ENCODE measurements around the gene RAB40B.

RAB40B gene

DNA sequence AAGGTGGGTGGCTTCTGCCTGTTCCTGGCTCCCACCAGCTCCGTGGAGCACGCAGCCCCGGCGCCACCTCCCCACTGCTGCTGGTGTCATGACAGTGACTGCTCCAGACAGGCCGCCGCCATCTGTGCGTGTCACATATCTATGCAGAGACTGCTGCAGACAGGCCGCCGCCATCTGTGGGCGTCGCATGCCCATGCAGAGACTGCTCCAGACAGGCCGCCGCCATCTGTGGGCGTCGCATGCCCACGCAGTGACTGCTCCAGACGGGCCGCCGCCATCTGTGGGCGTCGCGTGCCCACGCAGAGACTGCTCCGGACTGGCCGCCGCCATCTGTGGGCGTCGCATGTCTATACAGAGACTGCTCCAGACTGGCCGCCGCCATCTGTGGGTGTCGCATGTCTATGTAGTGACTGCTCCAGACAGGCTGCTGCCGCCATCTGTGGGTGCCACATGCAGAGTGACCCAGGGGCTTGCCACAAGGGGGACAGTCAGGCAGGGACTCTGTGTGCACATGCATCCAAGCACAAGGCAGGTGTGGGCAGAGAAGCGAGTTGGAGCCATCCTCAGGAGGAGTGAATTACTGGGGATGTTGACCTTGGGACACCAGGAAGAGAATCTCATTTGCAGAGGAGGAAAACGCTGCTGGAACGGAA is 14.7 kb upstream of the RAB40B start:
- no peak for DNase-seq

DNA sequence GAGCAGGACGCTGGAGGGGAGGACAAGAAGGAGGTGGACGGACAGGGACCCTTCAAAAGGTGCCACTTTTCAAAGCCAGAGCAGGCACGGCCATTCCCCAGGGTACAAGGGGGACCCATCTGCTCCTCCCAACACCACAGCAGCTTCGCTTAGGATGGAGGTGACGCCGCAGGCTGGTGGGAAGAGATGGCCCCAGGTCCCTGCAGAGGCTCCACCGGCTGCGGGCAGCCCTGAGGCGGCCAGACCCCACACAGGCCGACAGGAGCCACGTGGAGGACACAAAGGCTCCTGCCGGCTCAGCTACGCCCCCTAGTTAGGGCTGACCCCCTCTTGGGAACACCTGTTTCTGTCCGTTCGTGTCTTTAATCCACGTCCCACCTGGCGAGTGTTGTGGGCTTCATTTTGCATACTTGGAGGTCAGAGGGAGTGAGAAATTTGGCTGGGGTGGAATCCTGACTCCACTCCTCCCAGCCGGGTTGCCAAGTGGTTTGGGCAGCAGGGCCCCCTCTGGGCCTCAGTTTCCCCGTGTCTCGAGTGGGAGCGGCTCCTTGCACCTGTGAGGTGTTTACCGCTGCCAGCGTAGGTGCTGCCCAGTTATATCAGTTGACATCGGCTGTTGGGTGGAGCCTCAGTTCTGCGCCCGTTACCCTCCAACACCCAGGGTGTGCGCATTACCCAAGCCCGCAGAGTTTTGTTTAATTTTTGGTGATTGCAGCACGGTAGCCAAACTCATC is 12.2 kb upstream of the RAB40B start:
- DNase-seq, result no peak

DNA sequence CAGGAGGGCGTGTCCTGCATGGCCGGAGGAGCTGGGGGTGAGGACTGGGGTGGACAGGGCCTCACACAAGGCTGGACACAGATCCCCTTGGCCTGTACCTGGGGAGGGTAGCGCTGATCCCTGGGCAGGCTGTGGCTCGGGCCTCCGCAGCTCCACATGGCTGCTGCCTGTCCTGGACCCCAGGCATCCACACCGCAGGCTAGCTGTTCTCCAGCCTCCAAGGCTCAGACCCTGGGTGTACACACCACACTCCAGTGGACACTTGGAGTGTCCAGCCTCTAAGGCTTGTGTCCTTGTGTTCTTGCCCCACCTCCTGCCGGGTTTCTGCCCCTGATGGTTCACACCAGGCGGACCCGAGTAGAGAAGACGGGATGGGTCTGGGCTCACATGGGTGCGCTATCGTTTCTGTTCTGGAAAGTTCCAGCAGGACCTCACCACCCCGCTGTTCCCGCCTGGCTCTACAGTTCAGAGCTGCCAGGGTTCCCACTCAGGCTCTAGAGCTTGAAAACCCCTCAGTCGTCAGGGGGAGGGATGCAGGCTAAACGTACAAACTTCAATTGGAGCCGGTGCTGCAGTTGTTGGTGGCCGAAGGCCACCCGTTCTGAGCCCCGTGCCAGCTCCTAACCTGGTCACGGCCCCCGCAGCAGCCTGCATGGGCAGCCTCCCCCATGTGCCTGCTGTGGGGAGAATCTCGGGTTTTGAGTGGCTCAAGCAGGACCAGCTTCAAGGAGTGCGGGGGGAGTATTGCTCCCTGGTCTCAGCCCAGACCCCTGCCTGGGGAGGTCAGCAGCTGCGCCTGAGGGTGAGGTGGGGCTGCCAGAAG is 11.4 kb upstream of the RAB40B start:
- no peak for DNase-seq

DNA sequence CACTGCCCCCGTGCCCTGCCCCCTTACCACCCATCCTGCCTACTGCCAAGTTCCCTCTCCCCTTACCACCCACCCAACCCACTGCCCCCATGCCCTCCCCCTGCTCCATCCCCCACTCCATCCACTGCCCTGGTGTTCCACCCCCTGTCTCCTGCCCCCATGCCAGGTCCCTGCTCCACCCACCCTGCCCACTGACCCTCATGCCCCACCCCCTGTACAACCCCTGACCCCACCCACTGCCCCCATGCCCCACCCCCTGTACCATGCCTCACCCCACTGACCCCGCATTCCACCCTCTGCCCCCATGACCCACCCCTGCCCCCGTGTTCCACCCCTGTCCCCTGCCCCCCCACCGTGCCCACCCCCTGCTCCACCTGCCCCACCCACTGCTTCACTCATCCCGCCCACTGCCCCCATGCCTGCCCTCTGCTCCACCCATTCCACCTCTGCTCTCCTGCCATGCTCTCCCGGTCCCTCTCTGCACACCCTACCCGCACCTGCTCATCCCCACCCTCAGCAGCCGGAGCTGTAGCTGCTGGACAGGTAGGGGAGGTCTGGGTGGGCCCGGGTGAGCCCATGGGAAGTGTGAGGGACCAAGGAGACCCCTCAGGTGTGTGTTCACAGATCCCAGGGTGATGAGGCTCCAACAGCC is 10.7 kb upstream of the RAB40B start:
- DNase-seq, result no peak

DNA sequence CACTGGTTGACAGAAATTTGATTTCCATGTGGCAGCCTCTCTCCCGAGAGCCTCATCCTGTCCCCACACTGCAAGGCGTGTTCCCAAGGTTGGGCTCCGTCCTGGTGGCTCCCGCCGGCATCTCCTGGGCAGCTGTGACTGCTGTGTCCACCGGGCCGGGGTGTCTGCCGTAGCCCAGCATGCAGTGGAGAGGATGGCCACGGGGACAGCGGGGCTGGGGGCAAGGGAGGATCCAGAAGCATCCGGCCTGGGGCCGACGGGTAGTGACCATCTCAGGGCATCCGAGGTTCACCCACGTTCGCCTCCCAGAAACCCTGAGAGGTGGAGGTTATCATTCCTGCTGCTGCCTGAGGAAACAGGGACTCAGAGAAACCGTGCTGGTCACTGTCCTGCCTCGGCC is 7.3 kb upstream of the RAB40B start:
- no peak for DNase-seq

DNA sequence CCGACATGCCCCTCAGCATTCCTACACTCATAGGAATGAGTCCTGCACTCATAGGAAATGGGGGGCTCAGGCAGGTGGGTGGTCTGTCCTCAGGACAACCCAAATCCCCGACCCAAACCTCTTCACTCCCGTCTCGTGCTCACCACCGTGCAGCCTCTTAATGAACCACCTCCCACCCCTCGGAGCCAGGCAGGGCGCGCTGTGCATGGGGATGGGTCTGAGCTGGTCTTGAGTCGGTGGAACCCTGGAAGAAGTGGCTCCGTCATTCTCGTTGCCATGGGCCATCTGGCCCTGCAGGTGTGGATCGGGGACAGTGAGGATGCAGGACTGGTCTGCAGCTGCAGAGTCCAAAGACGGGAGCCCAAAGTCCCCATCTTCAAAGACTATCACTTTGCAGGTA is 6.4 kb upstream of the RAB40B start:
- DNase-seq, result no peak

DNA sequence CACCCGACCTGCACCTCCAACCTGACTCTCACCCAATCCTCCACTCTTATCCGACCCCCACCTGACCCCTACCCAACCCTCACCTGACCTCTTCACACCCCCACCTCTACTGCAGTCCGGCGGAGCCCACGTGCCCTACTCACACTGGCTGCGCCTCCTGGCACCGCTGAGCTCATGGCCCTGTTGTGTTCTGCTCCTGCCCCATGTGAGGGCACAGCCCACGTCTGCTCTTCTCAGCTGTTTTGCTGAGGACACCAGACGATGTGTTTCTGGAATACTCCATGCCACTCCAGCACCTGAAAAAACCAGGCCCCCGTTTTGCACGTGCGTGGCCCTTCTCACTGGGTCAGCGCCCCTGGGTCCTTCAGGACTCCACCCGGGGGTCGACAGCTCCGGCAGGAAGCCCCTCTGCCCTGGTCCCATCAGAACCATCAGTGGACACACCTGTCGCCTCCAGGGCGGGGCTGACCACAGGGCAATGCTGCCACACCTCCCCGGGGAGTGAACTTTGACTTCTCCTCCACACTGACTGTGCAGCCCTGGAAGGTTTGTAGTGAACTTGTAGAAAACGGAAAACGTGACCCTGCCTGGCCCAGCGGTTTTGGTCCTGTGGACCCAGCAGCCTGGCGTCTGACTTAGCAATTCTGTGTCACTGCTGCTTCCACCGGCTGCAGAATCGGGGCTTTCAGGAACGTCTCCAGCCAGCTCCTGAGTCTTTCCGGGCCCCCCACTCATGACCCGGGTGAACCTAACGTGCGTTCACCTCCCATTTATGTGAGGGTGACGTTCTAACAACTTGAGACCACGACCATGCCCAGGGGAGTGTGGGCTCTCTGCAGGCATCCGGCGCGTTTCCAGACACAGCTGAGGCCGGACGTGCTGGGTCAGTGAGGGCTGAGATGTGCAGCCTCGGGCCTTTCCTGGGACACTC is 5.7 kb upstream of the RAB40B start:
- no peak for DNase-seq

DNA sequence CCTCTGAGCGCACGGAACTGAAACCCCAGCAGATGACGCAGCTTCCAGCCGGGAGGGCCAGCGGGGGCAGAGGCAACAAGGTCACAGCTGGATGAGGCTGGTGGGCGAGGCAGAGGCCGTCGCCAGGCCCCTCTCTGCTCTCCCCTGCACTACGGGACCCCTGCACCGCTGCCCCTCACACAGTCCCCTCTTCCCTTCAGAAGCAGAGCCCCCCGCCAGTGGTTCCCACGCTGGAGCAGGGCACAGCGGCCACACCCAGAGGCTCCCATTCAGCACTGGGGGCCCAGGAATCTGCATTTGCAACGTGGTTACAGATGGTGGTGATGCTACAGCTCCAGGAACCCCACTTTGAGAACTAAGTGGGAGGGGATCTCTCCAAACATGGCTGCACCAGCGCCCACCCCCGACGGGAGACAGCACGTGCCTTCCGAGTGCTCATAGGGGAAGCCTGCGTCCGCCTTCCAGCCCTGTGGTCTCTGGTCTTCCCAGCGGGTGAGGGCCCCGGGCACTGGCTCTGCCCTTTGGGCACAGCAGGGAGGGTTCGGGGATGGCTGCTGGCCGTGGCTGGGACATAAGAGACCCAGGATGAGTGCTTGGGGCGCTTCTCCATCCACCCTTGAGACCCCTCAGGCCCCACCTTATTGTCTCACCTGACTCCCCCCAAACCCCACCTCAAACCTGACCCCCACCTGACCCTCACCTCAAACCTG is 4.7 kb upstream of the RAB40B start:
- DNase-seq, result no peak

DNA sequence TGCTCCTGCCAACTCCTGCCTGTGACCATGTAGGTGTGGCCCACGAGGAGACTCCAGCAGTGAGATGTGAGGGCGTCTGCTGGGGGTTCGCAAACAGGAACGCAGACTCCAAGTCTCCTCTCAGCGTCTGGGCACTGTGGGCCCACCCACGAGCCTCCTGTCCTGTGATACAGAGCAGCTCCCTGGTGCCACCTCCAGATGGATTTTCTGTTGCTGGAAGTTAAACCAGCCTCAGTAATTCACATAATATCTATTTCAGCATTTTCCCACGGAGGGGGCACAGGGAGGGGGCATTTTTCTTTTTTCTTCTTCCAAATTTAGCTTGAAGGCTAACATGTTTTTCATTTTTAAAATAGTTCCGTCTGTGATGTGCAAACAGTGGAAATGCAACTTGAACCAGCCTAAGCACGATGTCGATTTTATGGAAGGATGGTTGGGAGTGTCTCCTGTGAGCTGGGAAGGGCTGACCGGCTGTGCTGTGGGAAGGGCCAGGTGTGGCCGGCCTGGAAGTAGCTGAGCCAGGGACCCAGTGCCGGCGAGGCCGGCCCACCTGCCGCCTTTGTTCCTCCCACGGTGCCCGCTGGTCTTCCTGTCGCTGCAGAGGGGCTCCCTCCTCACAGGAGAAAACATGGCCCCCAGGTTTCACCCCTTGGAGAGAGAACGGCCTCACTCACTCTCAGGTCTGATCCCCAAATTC is 3.9 kb upstream of the RAB40B start:
- DNase-seq, result no peak

DNA sequence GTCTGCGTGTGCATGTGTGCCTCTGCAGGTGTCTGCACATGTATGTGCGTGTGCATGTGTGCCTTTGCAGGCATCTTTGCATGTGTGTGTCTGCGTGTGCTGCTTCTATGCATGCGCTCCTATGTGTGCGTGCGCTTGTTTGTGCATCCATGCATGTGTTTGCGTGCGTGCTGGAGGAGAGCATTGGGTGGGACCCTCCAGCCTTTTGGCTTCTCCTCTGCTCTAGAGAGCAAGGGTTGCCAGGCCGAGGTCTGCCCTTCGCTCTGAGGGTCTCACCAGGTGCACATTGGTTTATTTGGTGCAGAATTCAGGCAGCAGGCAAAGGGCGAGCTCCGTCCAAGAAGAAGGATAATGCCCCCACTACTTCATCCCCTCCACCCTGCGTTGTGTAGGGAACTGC is 1.1 kb upstream of the RAB40B start:
- DNase-seq, result no peak

DNA sequence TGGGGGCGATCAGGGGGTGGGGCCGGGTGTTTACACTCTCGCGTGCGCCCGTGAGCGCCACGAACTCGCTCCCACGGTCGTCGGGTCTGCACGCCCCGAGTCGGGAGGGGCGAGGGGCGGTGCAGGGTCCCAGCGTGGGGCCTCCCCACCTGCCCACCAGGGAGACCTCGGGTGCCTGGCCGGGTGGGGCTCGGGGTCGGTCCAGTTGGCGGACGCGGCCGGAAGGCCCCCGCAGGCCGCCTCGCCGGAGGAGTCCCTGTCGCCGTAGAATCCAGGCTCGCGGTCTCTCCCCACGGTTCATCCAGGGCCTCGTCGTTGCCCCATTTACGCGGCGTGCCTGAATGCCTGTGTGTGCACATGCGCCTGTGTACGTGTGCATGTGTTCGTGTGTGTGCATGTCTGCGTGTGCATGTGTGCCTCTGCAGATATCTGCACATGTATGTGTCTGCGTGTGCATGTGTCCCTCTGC is 510 bp upstream of the RAB40B start:
- DNase-seq, result no peak

DNA sequence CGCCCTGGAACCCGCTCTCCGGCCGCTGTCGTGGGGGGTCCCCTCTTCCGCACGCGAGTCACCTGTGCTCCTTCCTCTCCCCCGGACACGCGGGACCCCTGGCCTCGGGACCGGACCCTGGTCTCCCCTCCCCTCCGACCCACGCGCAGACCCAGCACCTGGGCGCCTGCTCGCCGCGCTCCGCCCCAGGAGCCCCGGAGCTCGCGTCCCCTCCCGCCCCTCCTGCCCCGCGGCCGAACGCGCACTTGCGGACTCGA is 762 bp downstream of the RAB40B start:
- DNase-seq, result no peak

DNA sequence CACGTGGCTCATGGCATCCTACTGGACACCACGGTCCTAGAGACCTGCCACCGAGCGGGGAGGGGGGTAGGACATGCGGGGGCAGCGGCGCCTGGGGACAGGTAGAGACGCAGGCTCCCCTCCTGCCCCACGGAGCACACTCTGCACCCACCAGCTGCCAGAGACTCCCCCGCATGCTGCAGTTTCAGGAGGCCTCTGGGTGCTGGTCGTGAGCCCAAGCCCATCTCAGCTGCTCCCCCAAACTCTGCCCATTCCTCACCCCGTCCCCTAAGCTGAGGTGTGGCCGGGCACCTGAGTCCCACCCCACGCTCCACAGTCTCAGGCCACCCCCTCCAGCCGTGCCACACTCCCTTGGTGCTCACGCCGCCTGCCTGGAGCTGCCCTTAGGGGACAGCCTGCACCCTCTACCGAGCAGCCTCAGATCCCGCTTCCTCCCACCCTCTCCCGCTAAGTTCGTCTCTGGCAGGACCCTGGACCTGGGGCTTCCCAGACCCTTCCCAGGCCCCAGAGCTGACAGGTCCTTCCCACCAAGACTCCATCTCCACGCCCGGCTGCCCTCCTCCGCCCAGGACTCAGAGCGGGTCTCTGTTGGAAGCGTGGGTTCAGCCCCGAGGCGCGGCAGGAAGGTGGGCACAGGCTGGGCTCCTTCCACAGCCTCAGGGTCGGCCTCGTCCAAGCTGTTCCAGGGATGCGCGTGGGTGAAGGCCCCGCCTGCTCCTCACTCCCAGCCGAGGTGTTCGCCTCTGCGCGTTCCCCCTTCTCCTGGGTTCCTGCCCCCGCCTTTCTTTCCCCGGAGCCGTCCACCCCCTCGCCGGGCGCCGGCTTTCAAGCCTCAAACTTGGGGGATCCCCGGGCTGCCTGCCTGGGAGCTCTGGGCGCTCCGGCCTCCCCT is 1.3 kb downstream of the RAB40B start:
- DNase-seq, result no peak

DNA sequence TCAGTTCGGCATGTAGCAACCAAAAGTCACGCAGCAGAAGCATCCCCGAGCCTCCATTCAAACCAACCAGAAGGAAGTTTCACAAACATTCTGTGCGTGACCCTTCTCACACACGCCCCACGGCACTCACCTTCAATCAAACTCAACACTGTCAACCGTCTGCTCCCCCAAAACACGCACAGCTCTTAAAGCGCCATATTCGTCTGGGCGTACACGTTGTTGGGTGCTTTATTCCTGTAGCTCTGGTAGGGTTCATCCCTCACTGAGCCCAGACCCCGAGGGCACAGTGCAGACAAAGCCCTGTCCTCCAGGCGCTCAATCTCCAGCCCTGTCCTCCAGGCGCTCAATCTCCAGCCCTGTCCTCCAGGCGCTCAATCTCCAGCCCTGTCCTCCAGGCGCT is 2.2 kb downstream of the RAB40B start:
- DNase-seq, result no peak

DNA sequence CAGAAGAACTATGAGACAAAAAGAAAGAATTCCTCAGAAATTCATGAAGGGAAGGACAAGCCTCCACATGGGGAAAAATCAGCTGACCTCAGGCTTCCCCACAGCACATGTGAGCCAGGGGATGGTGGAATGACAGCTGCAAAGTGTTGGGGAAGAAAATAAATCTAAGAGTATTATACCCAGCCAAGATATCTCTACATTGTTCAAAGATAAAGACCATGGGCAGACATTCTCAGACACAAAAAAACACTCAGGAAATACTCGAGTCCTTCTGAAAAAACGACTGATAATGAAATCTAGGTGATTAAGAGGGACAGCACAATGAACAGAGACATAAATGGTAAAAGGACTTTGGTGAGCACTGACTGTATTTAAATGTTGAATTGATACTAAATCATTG is 3.9 kb downstream of the RAB40B start:
- DNase-seq, result no peak

DNA sequence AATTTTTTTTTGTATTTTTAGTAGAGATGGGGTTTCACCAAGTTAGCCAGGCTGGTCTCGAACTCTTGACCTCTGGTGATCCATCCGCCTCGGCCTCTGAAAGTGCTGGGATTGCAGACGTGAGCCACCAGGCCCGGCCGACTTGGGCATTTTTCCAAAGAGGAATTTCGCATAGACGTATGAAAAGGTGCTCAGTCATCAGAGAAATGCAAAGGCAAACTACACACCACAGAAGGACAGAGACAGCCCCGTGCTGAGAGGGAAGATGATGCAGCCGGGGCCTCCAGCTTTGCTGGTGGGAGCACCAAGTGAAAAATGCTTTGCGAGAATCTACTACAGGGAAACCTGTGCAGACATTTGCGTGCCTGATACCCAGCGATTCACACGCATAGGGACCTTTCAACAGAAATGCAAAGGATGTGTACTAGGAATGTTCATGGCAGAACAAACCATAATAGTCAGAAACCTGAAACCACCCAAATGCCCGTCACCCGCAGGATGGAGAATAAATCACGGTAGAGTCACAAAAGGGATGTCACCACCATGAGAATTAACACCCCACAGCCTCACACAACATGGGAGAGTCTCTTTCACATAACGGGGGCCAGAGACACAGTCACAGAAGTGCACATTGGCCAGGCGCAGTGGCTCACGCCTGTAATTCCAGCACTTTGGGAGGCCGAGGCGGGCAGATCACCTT is 5.2 kb downstream of the RAB40B start:
- no peak for DNase-seq

DNA sequence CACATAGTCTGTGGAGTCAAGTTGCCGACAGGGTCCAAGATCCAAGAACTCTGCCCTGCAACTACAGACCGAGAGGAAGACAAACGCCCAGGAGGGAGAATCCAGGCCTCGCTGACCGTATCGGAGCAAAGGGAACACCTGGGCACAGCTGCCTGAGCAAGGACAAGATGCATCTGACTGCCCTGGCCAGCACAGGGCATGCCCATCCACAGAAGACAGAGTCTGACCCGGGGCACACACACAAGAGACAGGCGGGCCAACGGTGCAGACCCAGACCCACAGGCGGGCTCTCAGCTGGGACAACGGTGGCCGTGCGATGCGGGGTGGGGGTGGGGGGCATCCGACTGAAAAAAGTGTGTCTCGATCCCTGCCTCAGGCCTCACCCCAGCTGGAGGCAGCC is 6.2 kb downstream of the RAB40B start:
- no peak for DNase-seq

DNA sequence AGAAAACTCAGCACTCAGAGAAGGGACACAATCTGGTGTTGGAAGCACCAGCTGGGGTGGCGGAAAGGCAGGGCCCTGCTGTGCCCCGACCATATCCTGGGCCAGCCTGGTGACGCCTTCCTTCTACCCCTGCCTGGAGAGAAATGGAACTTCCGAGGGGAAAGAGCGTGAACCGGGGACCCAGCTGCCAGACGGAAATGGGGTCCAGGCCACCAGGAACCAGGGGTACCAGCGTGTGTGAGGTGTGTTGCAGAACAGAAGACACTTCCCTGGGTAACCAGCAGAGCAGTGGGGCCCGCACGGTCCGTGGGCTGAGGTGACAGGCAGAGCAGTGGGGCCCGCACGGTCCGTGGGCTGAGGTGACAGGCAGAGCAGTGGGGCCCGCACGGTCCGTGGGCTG is 6.8 kb downstream of the RAB40B start:
- no peak for DNase-seq

DNA sequence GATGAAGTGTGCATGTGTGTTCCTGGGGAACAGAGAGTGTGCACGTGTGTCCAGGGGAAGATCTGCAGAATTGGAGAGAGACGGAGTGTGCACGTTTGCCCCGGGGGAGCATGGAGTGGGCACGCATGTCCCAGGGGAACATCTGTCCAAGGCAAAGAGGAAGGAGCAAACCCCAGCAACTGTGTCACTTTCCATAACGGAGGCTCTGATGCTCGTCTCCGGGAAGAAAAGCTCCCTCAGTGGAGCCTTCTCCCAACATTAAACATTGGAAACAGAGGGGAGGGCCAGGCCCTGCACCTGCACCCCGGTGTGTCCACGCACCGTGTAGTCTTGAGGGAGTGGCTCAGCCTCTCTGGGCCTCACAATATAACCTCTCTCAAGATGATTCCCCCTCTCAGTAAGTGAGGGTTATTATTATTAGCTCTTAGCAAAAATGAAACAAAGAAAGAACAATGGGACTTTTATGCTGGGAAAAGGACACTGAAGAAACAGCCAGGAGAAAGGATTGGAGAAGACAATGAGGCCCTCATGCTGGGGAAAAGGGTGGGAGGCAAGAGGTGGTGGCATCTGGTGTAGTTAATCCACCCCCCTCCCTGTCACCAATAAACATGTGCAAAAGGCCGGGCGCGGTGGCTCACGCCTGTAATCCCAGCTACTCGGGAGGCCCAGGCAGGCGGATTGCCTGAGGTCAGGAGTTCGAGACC is 7.6 kb downstream of the RAB40B start:
- DNase-seq, result no peak
